Hepatocyte (in vitro differentiated cells): ENCODE measurements around the gene CMTM8.

Experiments used
- CTCF ChIP-seq: fragments of 200-600 bp; sonication (generic); IDR thresholded peaks from 2 replicates; pipeline ENCODE4 v1.5.1; 2016; ENCODE audit warnings: antibody characterized with exemption, mild to moderate bottlenecking; ENCODE audit not compliant: poor library complexity
- EZH2phosphoT487 ChIP-seq: fragments of 200-600 bp; sonication (generic); IDR thresholded peaks from one replicate; pipeline ENCODE4 v1.6.1; 2018; ENCODE audit warnings: antibody characterized with exemption, mild to moderate bottlenecking, low read depth, moderate library complexity; ENCODE audit not compliant: unreplicated experiment, severe bottlenecking

- TF ChIP-seq EZH2phosphoT487 (no peak), CTCF (no peak)
These were observed 175.5 kb downstream of the CMTM8 start for GRCh38 chr3:32413845-32414521.
